ENCODE measurements around the gene GRK5.

GRK5 gene

DNA sequence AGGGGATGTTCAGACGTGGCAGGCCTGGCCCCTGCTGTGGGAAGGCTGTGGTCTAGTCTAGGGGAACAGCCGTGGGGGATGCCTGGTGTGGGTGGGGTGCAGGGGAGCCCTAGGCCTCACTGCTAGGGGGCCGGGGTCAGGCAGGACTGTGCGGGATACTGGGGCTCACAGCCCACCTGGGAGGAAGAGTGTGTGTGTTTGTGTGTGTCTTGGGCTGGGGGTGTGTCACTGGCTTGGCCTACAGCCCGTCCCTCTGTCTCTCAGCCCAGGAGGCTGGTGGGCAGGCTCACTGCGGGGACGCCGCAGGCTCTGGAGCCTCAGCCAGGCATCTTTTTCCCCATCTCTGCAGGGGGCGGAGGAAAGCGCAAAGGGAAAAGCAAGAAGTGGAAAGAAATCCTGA lies 118.8 kb downstream of the GRK5 start:
- Histone ChIP-seq H3K9ac (ENCODE audit: low read length) (no peak overlapping the region), H4K20me1 (ENCODE audit: insufficient read depth, low read length) (peaks cover 30% of the 10 kb centered on the region), H2AFZ (ENCODE audit: low read length) (no peak overlapping the region), H3K27me3 (replicated peaks; ENCODE audit: insufficient read depth, low read length) (no peaks in the 10 kb centered on the region), H3K79me2 (ENCODE audit: low read length) (peaks cover 87% of the 10 kb centered on the region), H3K27ac (ENCODE audit: low read length) (no peak overlapping the region), H3K4me2 (ENCODE audit: low read depth, low read length) (no peak overlapping the region), H3K9me2 (replicated peaks; ENCODE audit: insufficient read depth, low read length) (no peaks in the 10 kb centered on the region), H3K36me3 (replicated peaks; ENCODE audit: insufficient read depth, low read length) (no peaks in the 10 kb centered on the region), H3K9me3 (replicated peaks; ENCODE audit: insufficient read depth, low read length) (no peaks in the 10 kb centered on the region), H3K4me1 (ENCODE audit: low read length) (no peaks in the 10 kb centered on the region), H3F3A (ENCODE audit: insufficient read depth, low read length) (no peaks in the 10 kb centered on the region), H3K4me3 (ENCODE audit: low read length) (no peak overlapping the region)
- TF ChIP-seq, protein P1, sequence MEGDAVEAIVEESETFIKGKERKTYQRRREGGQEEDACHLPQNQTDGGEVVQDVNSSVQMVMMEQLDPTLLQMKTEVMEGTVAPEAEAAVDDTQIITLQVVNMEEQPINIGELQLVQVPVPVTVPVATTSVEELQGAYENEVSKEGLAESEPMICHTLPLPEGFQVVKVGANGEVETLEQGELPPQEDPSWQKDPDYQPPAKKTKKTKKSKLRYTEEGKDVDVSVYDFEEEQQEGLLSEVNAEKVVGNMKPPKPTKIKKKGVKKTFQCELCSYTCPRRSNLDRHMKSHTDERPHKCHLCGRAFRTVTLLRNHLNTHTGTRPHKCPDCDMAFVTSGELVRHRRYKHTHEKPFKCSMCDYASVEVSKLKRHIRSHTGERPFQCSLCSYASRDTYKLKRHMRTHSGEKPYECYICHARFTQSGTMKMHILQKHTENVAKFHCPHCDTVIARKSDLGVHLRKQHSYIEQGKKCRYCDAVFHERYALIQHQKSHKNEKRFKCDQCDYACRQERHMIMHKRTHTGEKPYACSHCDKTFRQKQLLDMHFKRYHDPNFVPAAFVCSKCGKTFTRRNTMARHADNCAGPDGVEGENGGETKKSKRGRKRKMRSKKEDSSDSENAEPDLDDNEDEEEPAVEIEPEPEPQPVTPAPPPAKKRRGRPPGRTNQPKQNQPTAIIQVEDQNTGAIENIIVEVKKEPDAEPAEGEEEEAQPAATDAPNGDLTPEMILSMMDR (IDR thresholded peaks at IDR 0.05; ENCODE audit: low read length), result no peak
- TF ChIP-seq EZH2 (optimal IDR thresholded peaks at IDR 0.05; ENCODE audit: low read depth, low read length) (no peak), EZH2phosphoT487 (IDR thresholded peaks at IDR 0.05; ENCODE audit: low read length) (no peak)
- no peak for DNase-seq

- Histone ChIP-seq H3K4me1 (ENCODE audit: low read length) (no peaks in the 10 kb centered on the region), H3K27me3 (replicated peaks; ENCODE audit: insufficient read depth, low read length) (no peaks in the 10 kb centered on the region), H4K20me1 (ENCODE audit: insufficient read depth, low read length) (peaks cover 24% of the 10 kb centered on the region), H3K36me3 (replicated peaks; ENCODE audit: insufficient read depth, low read length) (no peaks in the 10 kb centered on the region), H3K9me3 (replicated peaks; ENCODE audit: insufficient read depth, low read length) (no peaks in the 10 kb centered on the region), H2AFZ (ENCODE audit: low read length) (no peak overlapping the region), H3K9me2 (replicated peaks; ENCODE audit: insufficient read depth, low read length) (no peaks in the 10 kb centered on the region), H3K9ac (ENCODE audit: low read length) (no peak overlapping the region), H3F3A (ENCODE audit: insufficient read depth, low read length) (no peaks in the 10 kb centered on the region), H3K27ac (ENCODE audit: low read length) (no peak overlapping the region), H3K4me2 (ENCODE audit: low read depth, low read length) (no peak overlapping the region), H3K79me2 (ENCODE audit: low read length) (peaks cover 84% of the 10 kb centered on the region), H3K4me3 (ENCODE audit: low read length) (no peak overlapping the region)
- no peak for TF ChIP-seq EZH2 (optimal IDR thresholded peaks at IDR 0.05; ENCODE audit: low read depth, low read length)
- TF ChIP-seq, protein P1 (IDR thresholded peaks at IDR 0.05; ENCODE audit: low read length), result no peak
- TF ChIP-seq EZH2phosphoT487 (IDR thresholded peaks at IDR 0.05; ENCODE audit: low read length), result no peak
- DNase-seq, result no peak
These were observed 119.8 kb downstream of the GRK5 start for GRCh38 chr10:119327096-119327745.

DNA sequence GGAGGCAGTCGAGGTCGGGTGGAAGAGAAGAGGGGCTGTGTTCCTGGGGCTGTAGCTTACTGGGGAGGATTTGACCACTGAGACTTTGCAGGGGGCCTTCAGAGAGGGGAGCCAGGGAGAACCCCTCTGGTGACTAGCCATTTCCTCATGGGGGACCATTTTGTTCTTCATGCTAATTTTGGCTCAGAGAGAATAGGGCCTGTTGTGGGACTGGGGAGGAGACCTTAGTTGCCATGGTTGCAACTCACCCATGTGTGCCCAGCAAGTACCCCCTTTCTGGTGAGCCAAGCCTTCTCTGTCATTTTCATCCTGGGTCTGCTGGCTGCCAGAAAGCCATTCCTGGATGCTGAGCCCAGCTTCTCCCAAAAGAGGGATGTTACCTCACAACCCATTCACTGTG lies 120.9 kb downstream of the GRK5 start:
- no peaks in the 10 kb centered on the region for H3K36me3 ChIP-seq (replicated peaks; ENCODE audit: insufficient read depth, low read length)
- no peaks in the 10 kb centered on the region for H3K9me2 ChIP-seq (replicated peaks; ENCODE audit: insufficient read depth, low read length)
- peaks cover 84% of the 10 kb centered on the region for H3K79me2 ChIP-seq (ENCODE audit: low read length)
- DNase-seq, result no peak
- H3K9me3 ChIP-seq (replicated peaks; ENCODE audit: insufficient read depth, low read length), result no peaks in the 10 kb centered on the region
- no peak overlapping the region for H3K27ac ChIP-seq (ENCODE audit: low read length)
- no peak overlapping the region for H3K4me3 ChIP-seq (ENCODE audit: low read length)
- TF ChIP-seq EZH2 (optimal IDR thresholded peaks at IDR 0.05; ENCODE audit: low read depth, low read length) (no peak), EZH2phosphoT487 (IDR thresholded peaks at IDR 0.05; ENCODE audit: low read length) (no peak)
- TF ChIP-seq, protein P1 (IDR thresholded peaks at IDR 0.05; ENCODE audit: low read length), result no peak
- H3K27me3 ChIP-seq (replicated peaks; ENCODE audit: insufficient read depth, low read length), result no peaks in the 10 kb centered on the region
- H3F3A ChIP-seq (ENCODE audit: insufficient read depth, low read length), result no peaks in the 10 kb centered on the region
- H2AFZ ChIP-seq (ENCODE audit: low read length), result no peak overlapping the region
- peaks cover 15% of the 10 kb centered on the region for H4K20me1 ChIP-seq (ENCODE audit: insufficient read depth, low read length)
- no peaks in the 10 kb centered on the region for H3K4me1 ChIP-seq (ENCODE audit: low read length)
- no peak overlapping the region for H3K9ac ChIP-seq (ENCODE audit: low read length)
- H3K4me2 ChIP-seq (ENCODE audit: low read depth, low read length), result no peak overlapping the region

Data from MM.1S (cell line).